Stimulated activated CD8-positive, alpha-beta memory T cell treated with anti-CD3 and anti-CD28 coated beads, Interleukin-7, amount 100 ng/mL, for 1 hour (primary cell): Measurements from ENCODE around the gene DIS3L2.
"Not testable (repeated sequence)": the region's sequence is repeated elsewhere in the genome, so short reads cannot be mapped to it uniquely, and the experiment has no call there.

Experiments
- DNase-seq, 2 donors: peaks; one replicate each; pipeline ENCODE4 v3.0.0-alpha.2; 2020; ENCODE audit warnings: low read depth in 2 of 2

Gene DIS3L2

DNA sequence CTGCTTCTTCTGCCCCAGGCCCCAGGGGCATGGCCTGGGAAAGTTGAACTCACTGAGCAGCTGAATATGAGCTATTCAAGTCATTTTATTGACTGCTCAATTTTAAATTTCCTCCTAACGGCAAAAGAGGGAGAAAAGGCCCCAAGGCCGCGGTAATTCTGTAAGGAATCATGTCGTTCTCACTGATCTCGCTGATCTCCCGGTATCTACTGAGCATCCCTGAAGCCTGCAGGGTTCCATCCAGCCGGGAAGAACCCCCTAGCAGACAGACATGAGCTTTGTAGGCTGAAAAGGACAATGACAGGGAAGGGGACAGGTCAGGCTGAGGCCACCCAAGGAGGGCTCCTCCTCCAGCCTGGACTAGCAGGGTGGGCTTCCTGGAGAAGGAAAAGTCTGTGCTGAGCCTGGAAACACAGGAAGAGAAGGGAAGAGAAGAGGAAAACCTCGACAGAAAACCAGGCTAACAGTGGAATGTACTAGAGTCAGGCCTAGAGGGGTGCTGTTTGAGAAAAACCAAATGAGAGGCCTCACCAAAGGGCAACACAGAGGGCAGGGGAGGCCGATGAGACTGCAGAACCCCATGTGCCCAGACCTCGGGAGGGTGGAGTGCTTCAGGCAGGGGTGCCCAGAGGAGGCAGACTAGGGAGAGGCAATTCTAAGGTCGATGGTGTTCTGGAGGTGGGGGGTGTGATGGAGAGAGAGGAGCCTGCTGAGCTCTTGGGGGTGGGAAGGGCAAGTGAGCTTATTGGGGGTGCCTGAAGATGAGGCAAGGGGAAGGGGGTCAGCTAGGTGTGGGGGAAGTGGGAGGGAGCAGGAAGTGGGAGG, 32.4 kb upstream of the DIS3L2 start:
- DNase-seq: no peak

DNA sequence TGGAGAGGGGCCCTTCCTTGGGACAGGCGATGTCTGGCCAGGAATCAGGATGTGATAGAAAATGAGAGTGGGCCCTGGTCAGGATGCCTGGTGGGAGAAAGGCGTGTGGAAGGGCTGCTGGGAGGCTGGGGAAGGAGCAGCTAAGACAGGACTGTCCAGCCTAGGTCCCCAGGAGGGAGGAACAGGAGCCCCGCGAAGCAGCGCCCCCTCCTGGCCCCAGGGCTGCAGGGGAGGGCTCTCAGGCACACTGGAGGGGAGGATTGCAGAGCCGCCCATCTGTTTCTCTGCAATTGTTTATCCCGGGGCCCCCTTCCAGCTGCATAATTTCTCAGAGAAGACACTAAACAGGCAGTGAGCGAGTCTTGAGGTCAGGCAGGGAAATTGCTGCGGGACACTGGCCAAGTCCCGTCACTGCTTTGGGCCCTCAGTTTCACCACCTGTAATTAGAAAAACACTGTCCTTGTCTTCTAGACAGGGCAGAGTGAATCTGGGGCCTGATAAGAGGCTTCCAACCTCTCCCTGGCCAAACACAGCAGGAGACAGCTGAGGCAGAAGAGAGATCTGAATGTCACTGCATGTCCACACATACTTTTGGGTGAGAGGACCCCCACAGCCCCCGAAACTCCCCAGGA, 31.4 kb upstream of the DIS3L2 start:
- no peak for DNase-seq

DNA sequence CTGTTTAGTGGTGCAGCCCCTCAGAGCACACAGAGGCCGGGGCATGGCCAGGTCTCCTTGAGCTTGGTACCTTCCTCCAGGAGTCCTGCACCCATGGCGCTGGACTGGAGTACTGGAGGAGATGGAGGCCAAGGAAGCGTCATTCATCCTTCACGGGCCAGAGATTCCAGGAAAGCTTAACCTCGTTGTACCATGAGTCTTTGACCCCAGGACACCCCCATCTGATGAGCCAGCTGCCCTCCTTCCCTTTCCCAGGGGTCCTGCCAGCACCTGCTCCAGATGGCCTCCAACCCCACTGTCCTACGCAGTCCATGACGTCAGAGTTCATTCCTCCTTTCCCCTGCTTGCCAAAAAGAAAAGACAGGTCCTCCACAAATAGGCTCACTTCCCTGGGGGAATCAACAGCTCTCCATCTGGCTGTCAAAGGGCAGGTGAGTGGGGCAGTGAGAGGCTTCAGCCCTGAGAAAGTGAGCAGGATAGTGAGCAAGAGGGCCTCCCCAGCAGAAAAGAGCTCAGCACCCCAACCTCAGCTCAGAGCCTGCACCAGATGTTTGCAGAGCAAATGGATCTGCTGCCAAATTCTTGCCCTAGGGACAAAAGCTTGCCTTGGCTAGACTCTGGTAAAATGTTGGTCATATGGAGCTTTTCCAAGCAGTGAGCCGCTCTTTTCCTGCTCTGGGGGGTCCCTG, 30.8 kb upstream of the DIS3L2 start:
- DNase-seq: no peak

- no peak for DNase-seq
Measured at GRCh38 chr2:231931481-231931915, 30.0 kb upstream of the DIS3L2 start.

DNA sequence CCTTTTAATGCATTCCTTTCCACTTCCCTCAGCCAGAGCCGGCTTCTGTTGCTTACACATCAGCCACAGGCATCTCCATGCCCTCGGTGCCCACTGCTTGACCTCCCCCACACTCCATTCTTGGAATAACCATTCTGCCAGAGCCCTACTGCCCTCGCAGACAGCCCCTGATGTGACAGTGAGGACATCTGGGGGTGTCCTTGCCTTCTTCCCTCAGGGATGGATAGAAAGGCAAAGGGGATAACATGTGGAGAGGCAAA, 28.9 kb upstream of the DIS3L2 start:
- DNase-seq: no peak

GRCh38 chr2:231932985-231933915, 28.3 kb upstream of the DIS3L2 start:
- no peak for DNase-seq

DNA sequence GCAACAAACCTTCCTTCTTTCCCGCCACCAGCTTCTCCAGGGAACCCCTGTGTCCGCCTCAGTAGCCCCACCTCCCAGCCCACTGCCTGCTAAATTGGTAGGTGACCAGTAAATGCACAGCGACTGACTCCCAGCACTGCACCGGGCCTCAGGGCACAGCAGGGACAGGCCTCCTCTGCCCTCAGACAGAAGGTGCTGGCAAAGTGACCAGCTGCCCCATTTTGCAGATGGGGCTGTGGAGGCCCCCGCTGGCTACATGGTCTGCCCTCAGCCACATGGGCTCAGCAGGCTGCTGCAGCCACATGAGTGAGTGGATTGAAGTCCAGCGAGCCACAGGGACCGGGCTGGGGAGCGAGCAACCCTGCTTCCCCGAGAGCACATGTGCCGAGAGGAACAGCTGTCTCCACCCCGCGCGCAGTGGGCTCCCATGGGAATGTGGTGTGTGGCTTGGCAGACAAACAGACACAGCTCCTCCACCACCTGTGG, 27.6 kb upstream of the DIS3L2 start:
- no peak for DNase-seq

DNA sequence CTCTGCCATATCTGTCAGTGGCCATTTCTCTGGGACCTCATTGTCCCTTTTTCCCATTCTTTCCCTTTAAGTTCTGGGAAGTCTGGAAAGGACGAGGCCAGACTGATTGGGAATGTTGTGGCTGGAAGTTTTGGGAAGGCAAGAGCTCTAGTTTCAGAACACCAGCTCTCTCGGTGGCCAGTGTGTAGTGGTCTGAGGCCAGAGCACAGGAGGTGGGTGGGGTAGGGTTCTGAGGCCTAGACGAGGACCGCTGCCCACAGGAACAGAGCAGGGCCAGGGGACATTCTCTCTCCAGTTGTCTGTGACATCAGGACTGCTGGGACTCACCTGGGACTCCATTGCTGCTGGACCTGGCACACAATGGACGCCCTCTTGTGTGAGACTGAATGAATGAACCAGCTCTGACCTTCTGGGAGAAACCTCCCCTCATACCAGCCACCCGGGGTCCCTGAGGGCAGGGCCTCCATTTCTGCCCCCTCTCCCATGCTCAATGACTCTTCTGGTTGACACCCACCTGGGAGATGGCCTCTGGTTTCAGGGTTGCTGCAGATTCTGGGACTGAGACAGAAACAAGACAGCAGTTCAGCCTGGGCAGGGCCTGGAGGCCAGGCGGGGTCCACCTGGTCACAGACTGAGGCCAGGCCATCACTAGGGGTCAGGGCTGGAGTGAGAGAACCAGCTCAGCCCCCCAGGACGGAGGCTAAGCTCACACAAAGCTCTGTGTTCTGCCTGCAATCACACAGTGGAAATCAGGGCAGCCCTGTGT, 26.9 kb upstream of the DIS3L2 start:
- no peak for DNase-seq

- no peak for DNase-seq
Measured at GRCh38 chr2:231935207-231935524, 26.3 kb upstream of the DIS3L2 start.

GRCh38 chr2:231935815-231936214, 25.7 kb upstream of the DIS3L2 start:
- DNase-seq: no peak

DNA sequence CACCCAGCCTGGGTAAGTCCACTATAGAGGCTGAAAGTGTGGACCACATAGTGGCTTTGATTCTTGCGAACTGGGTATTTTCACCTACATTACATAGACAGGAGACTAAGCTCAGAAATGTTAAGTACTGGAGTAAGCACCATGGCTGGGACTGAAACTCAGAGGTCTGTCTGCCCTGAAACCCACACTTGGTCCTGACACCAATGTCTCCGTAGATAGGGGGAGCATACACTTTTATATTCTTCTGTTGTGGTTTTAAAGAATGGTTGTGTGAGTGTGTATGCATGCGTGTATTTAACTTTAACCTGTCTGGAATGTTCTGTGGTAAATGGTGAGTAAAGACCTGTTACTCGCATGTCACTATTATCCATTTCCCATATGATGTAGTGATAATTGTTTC, 25.0 kb upstream of the DIS3L2 start:
- DNase-seq: no peak

- DNase-seq: no peak
Measured at GRCh38 chr2:231937057-231937456, 24.5 kb upstream of the DIS3L2 start.

DNA sequence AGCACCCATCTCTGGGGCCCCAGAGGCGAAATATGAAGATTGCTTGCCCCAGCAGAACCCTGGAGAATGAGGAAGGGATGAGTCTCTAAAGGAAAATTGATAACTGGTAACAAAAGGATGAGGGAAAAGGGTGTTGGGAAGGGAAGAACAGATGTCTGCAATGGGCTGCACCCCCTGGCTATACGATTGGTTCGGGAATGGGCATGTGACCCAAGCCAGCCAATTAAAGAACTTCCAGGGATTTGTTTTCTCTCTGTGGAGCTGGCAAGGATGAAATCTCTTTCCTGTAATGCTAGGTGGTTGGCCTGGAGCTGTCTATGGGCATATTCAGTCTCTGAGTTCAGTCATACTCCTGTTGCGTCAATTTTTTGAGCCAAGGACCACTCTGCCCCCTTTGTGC, 22.5 kb upstream of the DIS3L2 start:
- no peak for DNase-seq

- DNase-seq: no peak
Measured at GRCh38 chr2:231940795-231941194, 20.7 kb upstream of the DIS3L2 start.

GRCh38 chr2:231941673-231942072, 19.8 kb upstream of the DIS3L2 start:
- DNase-seq: no peak

DNA sequence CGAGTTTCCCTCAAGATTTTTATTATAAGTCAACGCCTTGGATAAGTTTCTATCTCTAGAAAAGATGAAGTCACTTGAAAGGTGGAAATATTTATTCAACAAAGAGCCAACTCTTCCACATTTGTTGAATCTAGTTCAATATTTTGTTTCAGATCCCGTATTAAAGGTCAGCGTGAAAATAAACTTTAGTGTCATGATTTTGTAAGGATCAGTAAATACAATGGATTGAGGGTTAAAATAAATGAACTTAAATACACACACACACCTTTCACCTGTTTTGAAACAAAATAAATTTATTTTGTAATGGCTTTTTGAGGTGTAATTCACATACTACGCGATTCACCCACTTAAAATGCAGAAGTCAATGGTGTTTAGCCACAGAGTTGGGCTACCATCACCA, 19.3 kb upstream of the DIS3L2 start:
- no peak for DNase-seq

- no peak for DNase-seq
Measured at GRCh38 chr2:231946241-231946814, 15.2 kb upstream of the DIS3L2 start.

DNA sequence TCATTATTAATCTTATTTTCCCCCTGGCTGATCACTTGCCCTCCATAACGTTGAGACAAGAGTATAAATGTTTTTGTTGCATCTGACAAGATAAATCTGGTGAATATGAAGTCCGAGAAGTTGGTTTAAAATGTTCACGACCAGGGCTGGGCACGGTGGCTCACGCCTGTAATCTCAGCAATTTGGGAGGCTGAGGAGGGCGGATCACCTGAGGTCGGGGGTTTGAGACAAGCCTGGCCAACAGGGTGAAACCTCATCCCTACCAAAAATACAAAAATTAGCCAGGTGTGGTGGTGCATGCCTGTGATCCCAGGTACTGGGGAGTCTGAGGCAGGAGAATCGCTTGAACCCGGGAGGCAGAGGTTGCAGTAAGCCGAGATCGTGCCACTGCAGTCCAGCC, 14.4 kb upstream of the DIS3L2 start:
- DNase-seq: not testable (repeated sequence)

GRCh38 chr2:231947694-231948093, 13.8 kb upstream of the DIS3L2 start:
- no peak for DNase-seq

DNA sequence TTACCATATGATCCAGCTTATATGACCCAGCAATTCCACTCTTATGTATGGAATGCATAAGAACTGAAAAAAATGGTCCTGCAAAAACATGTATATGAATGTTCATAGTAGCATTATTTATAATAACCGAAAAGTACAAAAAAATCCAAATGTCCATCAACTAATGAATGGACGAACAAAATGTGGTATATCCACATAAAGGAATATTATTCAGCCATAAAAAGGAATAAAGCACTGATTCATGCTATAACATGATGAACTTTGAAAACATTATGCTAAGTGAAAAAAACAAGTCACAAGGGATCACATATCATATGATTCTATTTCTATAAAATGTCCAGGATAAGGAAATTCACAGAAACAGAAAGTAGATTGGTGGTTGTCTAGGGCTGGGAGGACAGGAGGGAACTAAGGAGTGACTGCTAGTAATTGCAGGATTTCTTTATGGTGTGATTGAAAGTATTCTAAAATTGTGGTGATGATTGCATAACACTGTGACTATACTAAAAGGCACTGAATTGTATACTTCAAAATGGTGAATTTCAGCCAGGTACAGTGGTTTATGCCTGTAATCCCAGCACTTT, 10.0 kb upstream of the DIS3L2 start:
- DNase-seq: no peak
